B cell (primary cell): ENCODE measurements around the gene EXOC7. TPM values are rescaled to one million over a fixed set of nuclear protein-coding genes. Genes with fewer than 3 reads are reported as not detected.

Source experiments
- ATAC-seq: fragments of 200-7000 bp; cut with Tn5 transposase; one replicate; pipeline ENCODE4 v1.10.0; 2021; ENCODE audit warnings: low read depth, mild to moderate bottlenecking, moderate number of reproducible peaks, moderate library complexity
- CTCF ChIA-PET: fragments of 350-600 bp; sonication (Branson Sonifier 250); formaldehyde crosslinking; loops from one replicate; lab custom pipeline; 2021; ENCODE audit warnings: antibody characterized with exemption, inconsistent platforms; lab: Charles Lee
- POLR2A ChIA-PET: fragments of 350-600 bp; sonication (Branson Sonifier 250); formaldehyde crosslinking; loops from one replicate; lab custom pipeline; 2021; ENCODE audit warnings: antibody characterized with exemption; lab: Charles Lee
- DNase-seq: peaks from one replicate; pipeline ENCODE4 v3.0.0; 2013
- H2AFZ ChIP-seq: 2 replicates; pipeline ENCODE4 v1.6.1; 2012; ENCODE audit warnings: mild to moderate bottlenecking, low read depth, low read length; ENCODE audit not compliant: insufficient read depth, poor library complexity, severe bottlenecking
- H3K27ac ChIP-seq, 2 donors: 1 replicate in 1 of 2; 2 replicates in 1 of 2; pipeline ENCODE4 v1.5.1; 2012 to 2013; ENCODE audit warnings: low read length in 2 of 2, mild to moderate bottlenecking in 2 of 2, moderate library complexity in 1 of 2
- H3K27me3 ChIP-seq, 4 experiments: fragments of 200-600 bp in 1 of 4; sonication (generic) in 1 of 4; replicated peaks in 1 of 4; 1 replicate in 2 of 4; 2 replicates in 2 of 4; pipeline versions ENCODE4 v1.6.1 to v1.7.0; 2013 to 2016; ENCODE audit warnings: low read length in 3 of 4, mild to moderate bottlenecking in 2 of 4, mixed read lengths in 1 of 4, moderate library complexity in 1 of 4; ENCODE audit not compliant: insufficient read depth in 4 of 4, control insufficient read depth in 3 of 4; ENCODE audit errors: control extremely low read depth in 1 of 4
- H3K36me3 ChIP-seq, 2 experiments: replicated peaks in 1 of 2; 1 replicate in 1 of 2; 2 replicates in 1 of 2; pipeline versions ENCODE4 v1.6.1 to v1.7.1; 2013; ENCODE audit warnings: low read length in 1 of 2; ENCODE audit not compliant: insufficient read depth in 2 of 2, control insufficient read depth in 1 of 2; ENCODE audit errors: control extremely low read depth in 1 of 2, extremely low read depth in 1 of 2
- H3K4me1 ChIP-seq, 2 donors: fragments of 200-600 bp in 1 of 2; sonication (generic) in 1 of 2; 1 replicate in 1 of 2; 2 replicates in 1 of 2; pipeline versions ENCODE4 v1.5.1 to v1.6.1; 2013 to 2017; ENCODE audit warnings: low read length in 2 of 2; ENCODE audit not compliant: control insufficient read depth in 2 of 2, insufficient read depth in 2 of 2
- H3K4me2 ChIP-seq: replicated peaks from 2 replicates; pipeline ENCODE3; 2012; ENCODE audit warnings: mild to moderate bottlenecking, low read depth, low read length; ENCODE audit not compliant: poor library complexity, severe bottlenecking
- H3K4me3 ChIP-seq, 5 experiments: fragments of 200-600 bp in 1 of 5; sonication (generic) in 1 of 5; 1 replicate in 3 of 5; 2 replicates in 2 of 5; pipeline versions ENCODE4 v1.5.1 to v1.7.0; 2011 to 2016; ENCODE audit warnings: low read length in 4 of 5, mild to moderate bottlenecking in 4 of 5, low read depth in 2 of 5, control low read depth in 1 of 5, moderate library complexity in 1 of 5; ENCODE audit not compliant: insufficient read depth in 1 of 5; ENCODE audit errors: control extremely low read depth in 1 of 5, extremely low read depth in 1 of 5
- H3K79me2 ChIP-seq: fragments of 200-600 bp; sonication (generic); one replicate; pipeline ENCODE4 v1.6.0; 2016; ENCODE audit warnings: low read length; ENCODE audit not compliant: control insufficient read depth, insufficient read depth
- H3K9ac ChIP-seq: fragments of 200-600 bp; sonication (generic); 2 replicates; pipeline ENCODE4 v1.6.1; 2017; ENCODE audit warnings: mild to moderate bottlenecking, low read length, moderate library complexity
- H3K9me3 ChIP-seq, 3 donors: one replicate each; pipeline versions ENCODE4 v1.6.1 to v1.7.1; 2013; ENCODE audit warnings: low read length in 2 of 3; ENCODE audit not compliant: control insufficient read depth in 2 of 3, insufficient read depth in 1 of 3; ENCODE audit errors: control extremely low read depth in 1 of 3
- H4K20me1 ChIP-seq: 2 replicates; pipeline ENCODE4 v1.6.0; 2012; ENCODE audit warnings: mild to moderate bottlenecking, low read length; ENCODE audit not compliant: insufficient read depth, control insufficient read depth, poor library complexity, severe bottlenecking
- H3K27ac Mint-ChIP-seq: one replicate; pipeline ENCODE4 v1.8.0; 2021; ENCODE audit warnings: mixed read lengths
- H3K27me3 Mint-ChIP-seq: one replicate; pipeline ENCODE4 v1.8.0; 2021; ENCODE audit warnings: mixed read lengths
- H3K4me1 Mint-ChIP-seq: one replicate; pipeline ENCODE4 v1.8.0; 2021; ENCODE audit warnings: mixed read lengths
- H3K4me3 Mint-ChIP-seq: one replicate; pipeline ENCODE4 v1.8.0; 2021; ENCODE audit warnings: mixed read lengths
- H3K9me3 Mint-ChIP-seq: one replicate; pipeline ENCODE4 v1.8.0; 2022; ENCODE audit warnings: mixed read lengths; ENCODE audit not compliant: insufficient read depth
- CTCF ChIP-seq: fragments of 200-600 bp; IDR thresholded peaks from one replicate; pipeline ENCODE4 v1.8.0; 2022; ENCODE audit warnings: antibody characterized with exemption, mild to moderate bottlenecking
- EZH2 ChIP-seq: IDR thresholded peaks from 2 replicates; pipeline ENCODE4 v1.6.1; 2012; ENCODE audit warnings: borderline replicate concordance, low read depth, mild to moderate bottlenecking, moderate library complexity, low read length; ENCODE audit not compliant: insufficient read depth, poor library complexity, severe bottlenecking
- WGBS: methylation state at CpG from one replicate; pipeline ENCODE4 v1.1.5; 2013; ENCODE audit warnings: missing lambda C conversion rate; ENCODE audit not compliant: insufficient coverage; 5-methylcytosine and 5-hydroxymethylcytosine counted together
- intact Hi-C: fragments of 100-400 bp; cut with micrococcal nuclease; formaldehyde crosslinking; loops from one replicate; pipeline ENCODE4 v1.10.0; 2022
- polyA plus RNA-seq: library from polyadenylated mRNA; depleted of rRNA; stranded (reverse); fragments of >200 nt; gene quantifications from 2 replicates; pipeline ENCODE4 v1.2.3, GENCODE V29; 2012
- total RNA-seq, 2 donors: library from RNA; stranded (reverse); fragments of 120-200 nt in 1 of 2; gene quantifications; 1 replicate in 1 of 2; 2 replicates in 1 of 2; pipeline versions ENCODE4 v1.2.3 to v1.2.4, GENCODE V29; 2013 to 2022

EXOC7 gene
- total and polyA plus RNA-seq, 2 donors (not counting 1 experiment from before 2014, with no cell fraction given) = 105 to 194 TPM

- intact Hi-C loops = no loop called here
- peaks cover 18% of the 10 kb centered on the region for H3K27me3 Mint-ChIP-seq
- ATAC-seq = no peak
- DNase-seq = no peak
- ChIA-PET CTCF (interaction anchor here (1.8 to 2.4 kb wide), 2 partner anchors 10 to 148 kb away, joined by 4 to 10 read pairs; partner anchors contain the start of gene FOXJ1), POLR2A (no interaction called here)
- Histone ChIP-seq H3K9ac (no peak overlapping the region), H2AFZ (no peak overlapping the region), H3K4me3 (no peak overlapping the region), H3K79me2 (no peaks in the 10 kb centered on the region), H4K20me1 (no peaks in the 10 kb centered on the region), H3K9me3 (no peaks in the 10 kb centered on the region), H3K27me3 (peaks cover 0 to 8% (median 0%) of the 10 kb centered on the region in 4 experiments), H3K36me3 (no peaks in the 10 kb centered on the region), H3K4me1 (no peaks in the 10 kb centered on the region), H3K4me2 (no peak overlapping the region), H3K27ac (no peak overlapping the region)
- no peaks in the 10 kb centered on the region for H3K9me3 Mint-ChIP-seq
- H3K4me1 Mint-ChIP-seq = peaks cover 2% of the 10 kb centered on the region
- TF ChIP-seq CTCF (no peak), EZH2 (no peak)
- H3K4me3 Mint-ChIP-seq = no peak overlapping the region
- 94% methylated on average over 12 of the region's 21 CpGs for WGBS
- no peak overlapping the region for H3K27ac Mint-ChIP-seq
These were observed 28.3 kb upstream of the EXOC7 start for GRCh38 chr17:76131692-76132573.
